ENCODE data around the gene FAM83D.

FAM83D gene

GRCh38 chr20:38920411-38920810 lies 5.8 kb upstream of the FAM83D start:
- no peak overlapping the region for H3K9ac ChIP-seq (ENCODE audit: low read length)
- H3K36me3 ChIP-seq (ENCODE audit: control insufficient read depth, insufficient read depth, low read length): 0 out of 2 replicates have a peak, but pooled peaks cover 3% of the 10 kb centered on the region
- H3K4me3 ChIP-seq (ENCODE audit: low read depth, low read length): no peak overlapping the region
- no peak overlapping the region for H3K27ac ChIP-seq (ENCODE audit: low read depth, low read length)
- no peaks in the 10 kb centered on the region for H3K9me3 ChIP-seq (ENCODE audit: control insufficient read depth, insufficient read depth, low read depth, low read length)
- no peaks in the 10 kb centered on the region; the same call in 1 of the 2 replicates for H3K27me3 ChIP-seq (ENCODE audit: control insufficient read depth, insufficient read depth, low read length)
- H3K4me1 ChIP-seq (ENCODE audit: control insufficient read depth, insufficient read depth, low read length): no peaks in the 10 kb centered on the region; the same call in 1 of the 2 replicates

- H3K36me3 ChIP-seq (ENCODE audit: control insufficient read depth, insufficient read depth, low read length): 0 out of 2 replicates have a peak, but pooled peaks cover 3% of the 10 kb centered on the region
- no peaks in the 10 kb centered on the region for H3K9me3 ChIP-seq (ENCODE audit: control insufficient read depth, insufficient read depth, low read depth, low read length)
- no peak overlapping the region for H3K9ac ChIP-seq (ENCODE audit: low read length)
- no peaks in the 10 kb centered on the region; the same call in 1 of the 2 replicates for H3K27me3 ChIP-seq (ENCODE audit: control insufficient read depth, insufficient read depth, low read length)
- no peak overlapping the region for H3K27ac ChIP-seq (ENCODE audit: low read depth, low read length)
- H3K4me1 ChIP-seq (ENCODE audit: control insufficient read depth, insufficient read depth, low read length): no peaks in the 10 kb centered on the region; the same call in 1 of the 2 replicates
- H3K4me3 ChIP-seq (ENCODE audit: low read depth, low read length): no peak overlapping the region
Observed at GRCh38 chr20:38920851-38921250, 5.4 kb upstream of the FAM83D start.

- no peaks in the 10 kb centered on the region; the same call in 1 of the 2 replicates for H3K27me3 ChIP-seq (ENCODE audit: control insufficient read depth, insufficient read depth, low read length)
- no peak overlapping the region for H3K9ac ChIP-seq (ENCODE audit: low read length)
- no peak overlapping the region for H3K27ac ChIP-seq (ENCODE audit: low read depth, low read length)
- peaks cover 9% of the 10 kb centered on the region; the same call in 1 of the 2 replicates for H3K4me1 ChIP-seq (ENCODE audit: control insufficient read depth, insufficient read depth, low read length)
- no peak overlapping the region for H3K4me3 ChIP-seq (ENCODE audit: low read depth, low read length)
- H3K9me3 ChIP-seq (ENCODE audit: control insufficient read depth, insufficient read depth, low read depth, low read length): no peaks in the 10 kb centered on the region
- H3K36me3 ChIP-seq (ENCODE audit: control insufficient read depth, insufficient read depth, low read length): peaks cover 7% of the 10 kb centered on the region
Observed at GRCh38 chr20:38924718-38925117, 1.5 kb upstream of the FAM83D start.

- Histone ChIP-seq H3K27me3 (ENCODE audit: control insufficient read depth, insufficient read depth, low read length) (no peaks in the 10 kb centered on the region), H3K4me3 (ENCODE audit: low read depth, low read length) (peak overlapping the region; percentile 89), H3K4me1 (ENCODE audit: control insufficient read depth, insufficient read depth, low read length) (peaks cover 12% of the 10 kb centered on the region; the same call in 1 of the 2 replicates), H3K9ac (ENCODE audit: low read length) (peak overlapping the region; percentile 88), H3K27ac (ENCODE audit: low read depth, low read length) (peak overlapping the region; percentile 85; the same call in 1 of the 2 replicates), H3K9me3 (ENCODE audit: control insufficient read depth, insufficient read depth, low read depth, low read length) (no peaks in the 10 kb centered on the region), H3K36me3 (ENCODE audit: control insufficient read depth, insufficient read depth, low read length) (peaks cover 22% of the 10 kb centered on the region)
Observed at GRCh38 chr20:38926934-38927616, 858 bp downstream of the FAM83D start.

DNA sequence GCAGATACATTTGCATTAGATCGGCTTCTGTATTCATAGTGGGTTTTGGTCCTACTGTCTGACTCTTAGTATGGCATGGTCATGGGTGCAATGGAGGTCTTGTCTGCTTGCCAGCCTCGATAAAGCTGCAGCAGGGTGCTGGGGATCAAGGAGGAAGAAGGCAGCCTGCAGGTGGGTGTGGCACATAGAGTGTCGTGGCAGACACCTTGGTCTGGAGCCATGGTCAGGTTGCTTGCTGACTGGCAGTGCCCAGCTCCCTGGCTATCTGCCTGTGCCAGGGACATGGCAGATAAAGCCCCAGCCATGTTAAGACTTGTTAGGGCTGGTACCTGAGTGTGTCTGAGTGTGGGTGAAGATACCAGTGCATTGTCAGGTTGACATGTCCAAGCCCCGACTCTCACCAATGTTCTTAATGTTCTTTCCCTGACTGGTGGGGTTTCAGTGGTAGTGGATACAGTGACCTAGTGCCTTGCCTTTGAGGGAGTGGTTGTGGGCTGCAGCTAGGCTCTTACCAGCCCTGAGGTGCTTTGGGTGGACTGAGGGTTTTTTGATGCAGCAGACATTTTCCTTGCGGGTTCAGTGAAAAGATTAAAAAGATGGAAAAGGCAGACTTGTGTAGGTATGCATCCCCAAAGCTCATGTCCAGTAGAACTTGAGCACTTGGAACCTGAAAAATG lies 1.8 kb downstream of the FAM83D start:
- H3K4me1 ChIP-seq (ENCODE audit: control insufficient read depth, insufficient read depth, low read length): peaks cover 12% of the 10 kb centered on the region; the same call in 1 of the 2 replicates
- H3K27ac ChIP-seq (ENCODE audit: low read depth, low read length): no peak overlapping the region
- H3K36me3 ChIP-seq (ENCODE audit: control insufficient read depth, insufficient read depth, low read length): peaks cover 22% of the 10 kb centered on the region
- H3K4me3 ChIP-seq (ENCODE audit: low read depth, low read length): peak overlapping the region; percentile 89
- H3K27me3 ChIP-seq (ENCODE audit: control insufficient read depth, insufficient read depth, low read length): no peaks in the 10 kb centered on the region
- no peaks in the 10 kb centered on the region for H3K9me3 ChIP-seq (ENCODE audit: control insufficient read depth, insufficient read depth, low read depth, low read length)
- peak overlapping the region; percentile 14 for H3K9ac ChIP-seq (ENCODE audit: low read length)

- no peak overlapping the region for H3K27ac ChIP-seq (ENCODE audit: low read depth, low read length)
- no peak overlapping the region for H3K4me3 ChIP-seq (ENCODE audit: low read depth, low read length)
- H3K9me3 ChIP-seq (ENCODE audit: control insufficient read depth, insufficient read depth, low read depth, low read length): no peaks in the 10 kb centered on the region
- peaks cover 22% of the 10 kb centered on the region for H3K36me3 ChIP-seq (ENCODE audit: control insufficient read depth, insufficient read depth, low read length)
- peaks cover 12% of the 10 kb centered on the region; the same call in 1 of the 2 replicates for H3K4me1 ChIP-seq (ENCODE audit: control insufficient read depth, insufficient read depth, low read length)
- H3K9ac ChIP-seq (ENCODE audit: low read length): no peak overlapping the region
- no peaks in the 10 kb centered on the region for H3K27me3 ChIP-seq (ENCODE audit: control insufficient read depth, insufficient read depth, low read length)
Observed at GRCh38 chr20:38930242-38930569, 4.0 kb downstream of the FAM83D start.

GRCh38 chr20:38931984-38932383 lies 5.8 kb downstream of the FAM83D start:
- H3K4me1 ChIP-seq (ENCODE audit: control insufficient read depth, insufficient read depth, low read length): peaks cover 20% of the 10 kb centered on the region; the same call in 1 of the 2 replicates
- H3K4me3 ChIP-seq (ENCODE audit: low read depth, low read length): no peak overlapping the region
- peaks cover 34% of the 10 kb centered on the region for H3K36me3 ChIP-seq (ENCODE audit: control insufficient read depth, insufficient read depth, low read length)
- H3K9me3 ChIP-seq (ENCODE audit: control insufficient read depth, insufficient read depth, low read depth, low read length): no peaks in the 10 kb centered on the region
- H3K27me3 ChIP-seq (ENCODE audit: control insufficient read depth, insufficient read depth, low read length): no peaks in the 10 kb centered on the region
- H3K9ac ChIP-seq (ENCODE audit: low read length): no peak overlapping the region
- no peak overlapping the region for H3K27ac ChIP-seq (ENCODE audit: low read depth, low read length)

DNA sequence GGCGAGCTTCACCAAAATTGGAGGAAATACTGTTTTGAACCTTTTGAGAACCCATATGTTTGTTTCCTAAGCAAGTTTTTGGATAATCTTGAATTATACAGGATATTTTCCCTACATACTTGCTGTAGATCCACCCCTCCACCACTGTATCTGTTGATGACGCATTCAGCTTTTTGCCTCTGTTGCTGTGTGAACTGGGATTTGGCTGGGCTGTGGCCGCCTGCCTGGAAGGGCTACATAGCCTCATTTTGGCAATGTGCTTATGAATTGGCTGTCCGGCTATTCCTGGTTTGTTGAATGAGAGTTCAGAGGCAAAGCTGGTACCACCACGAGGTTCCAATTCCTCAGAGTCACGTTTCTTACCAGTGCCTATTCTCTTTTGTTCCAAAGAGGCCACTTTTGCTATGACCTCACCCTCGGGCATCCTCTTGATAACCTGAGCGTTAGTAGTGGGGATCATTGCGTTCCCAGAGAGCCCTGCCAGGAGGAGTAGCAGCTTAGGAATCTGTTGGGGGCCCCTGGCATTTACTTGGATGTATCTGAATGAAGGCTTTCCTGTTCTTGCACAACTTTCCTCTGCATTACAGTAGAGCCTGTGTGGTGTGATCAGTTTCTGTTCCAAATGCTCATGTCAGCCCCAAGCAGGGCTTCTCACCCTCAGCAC lies 6.4 kb downstream of the FAM83D start:
- Histone ChIP-seq H3K9me3 (ENCODE audit: control insufficient read depth, insufficient read depth, low read depth, low read length) (no peaks in the 10 kb centered on the region), H3K27me3 (ENCODE audit: control insufficient read depth, insufficient read depth, low read length) (no peaks in the 10 kb centered on the region), H3K36me3 (ENCODE audit: control insufficient read depth, insufficient read depth, low read length) (peaks cover 39% of the 10 kb centered on the region), H3K9ac (ENCODE audit: low read length) (no peak overlapping the region), H3K4me3 (ENCODE audit: low read depth, low read length) (no peak overlapping the region), H3K27ac (ENCODE audit: low read depth, low read length) (no peak overlapping the region), H3K4me1 (ENCODE audit: control insufficient read depth, insufficient read depth, low read length) (peaks cover 23% of the 10 kb centered on the region; the same call in 1 of the 2 replicates)

GRCh38 chr20:38934530-38934929 lies 8.3 kb downstream of the FAM83D start:
- Histone ChIP-seq H3K4me3 (ENCODE audit: low read depth, low read length) (no peak overlapping the region), H3K27me3 (ENCODE audit: control insufficient read depth, insufficient read depth, low read length) (no peaks in the 10 kb centered on the region), H3K36me3 (ENCODE audit: control insufficient read depth, insufficient read depth, low read length) (peaks cover 48% of the 10 kb centered on the region), H3K4me1 (ENCODE audit: control insufficient read depth, insufficient read depth, low read length) (peaks cover 15% of the 10 kb centered on the region; the same call in 1 of the 2 replicates), H3K9ac (ENCODE audit: low read length) (no peak overlapping the region), H3K27ac (ENCODE audit: low read depth, low read length) (no peak overlapping the region), H3K9me3 (ENCODE audit: control insufficient read depth, insufficient read depth, low read depth, low read length) (no peaks in the 10 kb centered on the region)

DNA sequence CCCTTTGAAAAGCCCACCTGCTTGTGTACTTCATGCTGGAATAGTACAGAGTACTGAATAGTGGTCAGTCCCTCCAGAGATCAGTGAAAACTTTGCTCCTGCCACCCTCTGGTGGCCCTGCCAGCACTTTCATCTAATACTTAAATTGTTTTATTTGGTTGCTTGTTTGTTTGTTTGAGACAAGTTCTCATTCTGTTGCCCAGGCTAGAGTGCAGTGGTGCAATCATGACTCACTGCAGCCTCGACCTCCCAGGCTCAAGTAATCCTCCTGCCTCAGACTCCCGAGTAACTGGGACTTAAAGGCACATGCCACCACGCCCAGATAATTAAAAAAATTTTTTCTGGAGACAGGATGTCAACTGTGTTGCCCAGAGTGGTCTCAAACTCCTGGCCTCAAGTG lies 9.1 kb downstream of the FAM83D start:
- Histone ChIP-seq H3K9ac (ENCODE audit: low read length) (no peak overlapping the region), H3K27ac (ENCODE audit: low read depth, low read length) (no peak overlapping the region), H3K9me3 (ENCODE audit: control insufficient read depth, insufficient read depth, low read depth, low read length) (no peaks in the 10 kb centered on the region), H3K4me1 (ENCODE audit: control insufficient read depth, insufficient read depth, low read length) (peaks cover 12% of the 10 kb centered on the region; the same call in 1 of the 2 replicates), H3K27me3 (ENCODE audit: control insufficient read depth, insufficient read depth, low read length) (no peaks in the 10 kb centered on the region), H3K4me3 (ENCODE audit: low read depth, low read length) (no peak overlapping the region), H3K36me3 (ENCODE audit: control insufficient read depth, insufficient read depth, low read length) (peaks cover 48% of the 10 kb centered on the region)

DNA sequence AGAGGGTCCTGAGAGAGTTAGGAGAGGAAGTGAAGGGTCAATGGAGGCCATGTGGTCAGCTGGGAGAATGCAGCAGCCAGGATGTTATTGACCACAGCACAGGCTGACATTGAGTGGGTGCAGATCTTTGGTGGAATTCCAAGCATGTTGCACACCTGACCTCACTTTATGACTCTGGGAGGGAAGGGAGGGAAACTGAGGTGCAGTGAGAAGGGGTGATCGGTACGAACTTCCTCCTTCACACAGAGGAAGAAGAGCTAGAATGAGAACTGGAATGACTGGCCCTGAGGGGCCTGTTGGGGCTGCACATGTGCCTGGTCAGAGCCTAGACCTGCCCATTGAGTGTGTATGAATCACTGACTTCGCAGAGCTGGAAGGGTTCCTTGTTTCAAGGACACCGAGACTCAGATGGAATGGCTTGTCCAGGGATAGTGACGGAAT lies 9.8 kb downstream of the FAM83D start:
- Histone ChIP-seq H3K36me3 (ENCODE audit: control insufficient read depth, insufficient read depth, low read length) (peaks cover 54% of the 10 kb centered on the region), H3K4me1 (ENCODE audit: control insufficient read depth, insufficient read depth, low read length) (peaks cover 12% of the 10 kb centered on the region; the same call in 1 of the 2 replicates), H3K27ac (ENCODE audit: low read depth, low read length) (no peak overlapping the region), H3K9ac (ENCODE audit: low read length) (no peak overlapping the region), H3K27me3 (ENCODE audit: control insufficient read depth, insufficient read depth, low read length) (no peaks in the 10 kb centered on the region), H3K9me3 (ENCODE audit: control insufficient read depth, insufficient read depth, low read depth, low read length) (no peaks in the 10 kb centered on the region), H3K4me3 (ENCODE audit: low read depth, low read length) (no peak overlapping the region)
